ENCODE data around the gene AK5. TPM values are rescaled to one million over a fixed set of nuclear protein-coding genes. Genes with fewer than 3 reads are reported as not detected.

Gene AK5
- total RNA-seq, 4 donors from 2014 or later, result 0.79 to 4.1 TPM; not detected in 2

DNA sequence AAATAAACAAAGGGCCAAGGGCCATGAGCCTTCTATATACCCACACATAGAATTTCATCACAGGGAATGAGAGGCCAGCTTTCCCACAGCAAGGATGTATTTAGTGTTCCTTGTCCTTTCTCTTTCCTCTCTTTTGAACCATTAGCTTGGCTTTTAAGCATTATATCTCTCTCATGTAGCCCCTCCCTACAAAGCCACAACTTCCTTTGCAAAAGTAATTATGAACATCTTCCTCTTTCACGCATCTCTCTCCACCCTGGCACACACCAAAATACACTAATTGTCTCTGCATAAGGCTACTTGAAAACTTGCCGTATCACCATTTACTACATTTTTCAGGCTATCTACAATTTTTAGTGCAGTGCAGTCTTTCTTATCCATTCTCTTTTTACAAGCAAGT, 1.9 kb upstream of the AK5 start:
- TF ChIP-seq EP300 (IDR thresholded peaks at IDR 0.05; ENCODE audit: low read depth) (no peak), POLR2A (IDR thresholded peaks at IDR 0.05) (no peak), POLR2AphosphoS5 (IDR thresholded peaks at IDR 0.05) (no peak)
- TF ChIP-seq, protein P1, sequence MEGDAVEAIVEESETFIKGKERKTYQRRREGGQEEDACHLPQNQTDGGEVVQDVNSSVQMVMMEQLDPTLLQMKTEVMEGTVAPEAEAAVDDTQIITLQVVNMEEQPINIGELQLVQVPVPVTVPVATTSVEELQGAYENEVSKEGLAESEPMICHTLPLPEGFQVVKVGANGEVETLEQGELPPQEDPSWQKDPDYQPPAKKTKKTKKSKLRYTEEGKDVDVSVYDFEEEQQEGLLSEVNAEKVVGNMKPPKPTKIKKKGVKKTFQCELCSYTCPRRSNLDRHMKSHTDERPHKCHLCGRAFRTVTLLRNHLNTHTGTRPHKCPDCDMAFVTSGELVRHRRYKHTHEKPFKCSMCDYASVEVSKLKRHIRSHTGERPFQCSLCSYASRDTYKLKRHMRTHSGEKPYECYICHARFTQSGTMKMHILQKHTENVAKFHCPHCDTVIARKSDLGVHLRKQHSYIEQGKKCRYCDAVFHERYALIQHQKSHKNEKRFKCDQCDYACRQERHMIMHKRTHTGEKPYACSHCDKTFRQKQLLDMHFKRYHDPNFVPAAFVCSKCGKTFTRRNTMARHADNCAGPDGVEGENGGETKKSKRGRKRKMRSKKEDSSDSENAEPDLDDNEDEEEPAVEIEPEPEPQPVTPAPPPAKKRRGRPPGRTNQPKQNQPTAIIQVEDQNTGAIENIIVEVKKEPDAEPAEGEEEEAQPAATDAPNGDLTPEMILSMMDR (IDR thresholded peaks at IDR 0.05), result no peak
- H3K27me3 ChIP-seq, result peaks cover 51% of the 10 kb centered on the region
- peaks cover 0 to 12% (median 5%) of the 10 kb centered on the region in 4 donors for H3K4me1 ChIP-seq
- H3K9me3 ChIP-seq, result no peaks in the 10 kb centered on the region
- 58 to 61% methylated on average over 2 of the region's 2 CpGs for WGBS, 2 donors (ENCODE audit: low coverage in 1 of 2)
- H3K27ac ChIP-seq, result no peak overlapping the region
- in situ Hi-C loops (cut with MboI; ENCODE audit: low pct_ligation_motif_present in 1 of 4, low pct_unique_long_range_greater_than_20kb in 1 of 4, low sequenced_read_pairs in 3 of 4), result no loop called here
- DNase-seq, result no peak
- H3K4me3 ChIP-seq, result no peak overlapping the region
- intact Hi-C loops (cut with DNase I; ENCODE audit: low total_unique reads), result no loop called here
- H3K36me3 ChIP-seq, result no peaks in the 10 kb centered on the region

DNA sequence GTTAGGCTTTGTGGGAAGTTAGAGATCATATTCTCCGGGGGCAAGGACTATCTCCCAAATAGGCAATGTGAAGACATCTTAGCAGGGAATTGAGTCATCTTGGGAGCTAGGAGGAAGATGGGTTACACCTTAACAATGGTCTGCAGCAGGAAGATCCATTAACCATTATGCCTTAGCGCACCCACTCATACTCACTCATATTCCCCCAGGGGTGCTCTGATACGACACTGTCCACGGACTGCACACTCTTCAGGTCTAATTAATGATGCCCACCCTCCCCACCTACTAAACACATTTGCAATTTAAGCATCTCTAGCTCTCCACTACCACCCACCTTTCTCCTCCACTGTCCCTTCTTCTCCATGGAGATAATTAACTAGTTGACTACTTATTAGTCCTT, 857 bp upstream of the AK5 start:
- Histone ChIP-seq H3K9me3 (no peaks in the 10 kb centered on the region), H3K27ac (no peak overlapping the region), H3K4me3 (no peak overlapping the region), H3K36me3 (no peaks in the 10 kb centered on the region), H3K4me1 (peaks cover 0 to 12% (median 5%) of the 10 kb centered on the region in 4 donors), H3K27me3 (peaks cover 54% of the 10 kb centered on the region)
- in situ Hi-C loops (cut with MboI; ENCODE audit: low pct_ligation_motif_present in 1 of 4, low pct_unique_long_range_greater_than_20kb in 1 of 4, low sequenced_read_pairs in 3 of 4), result no loop called here
- no peak for DNase-seq
- 70 to 86% methylated on average over 3 to 4 of the region's 4 CpGs for WGBS, 2 donors (ENCODE audit: low coverage in 1 of 2)
- TF ChIP-seq POLR2AphosphoS5 (IDR thresholded peaks at IDR 0.05) (no peak), POLR2A (IDR thresholded peaks at IDR 0.05) (no peak), EP300 (IDR thresholded peaks at IDR 0.05; ENCODE audit: low read depth) (no peak)
- TF ChIP-seq, protein P1 (IDR thresholded peaks at IDR 0.05), result no peak
- intact Hi-C loops (cut with DNase I; ENCODE audit: low total_unique reads), result no loop called here

DNA sequence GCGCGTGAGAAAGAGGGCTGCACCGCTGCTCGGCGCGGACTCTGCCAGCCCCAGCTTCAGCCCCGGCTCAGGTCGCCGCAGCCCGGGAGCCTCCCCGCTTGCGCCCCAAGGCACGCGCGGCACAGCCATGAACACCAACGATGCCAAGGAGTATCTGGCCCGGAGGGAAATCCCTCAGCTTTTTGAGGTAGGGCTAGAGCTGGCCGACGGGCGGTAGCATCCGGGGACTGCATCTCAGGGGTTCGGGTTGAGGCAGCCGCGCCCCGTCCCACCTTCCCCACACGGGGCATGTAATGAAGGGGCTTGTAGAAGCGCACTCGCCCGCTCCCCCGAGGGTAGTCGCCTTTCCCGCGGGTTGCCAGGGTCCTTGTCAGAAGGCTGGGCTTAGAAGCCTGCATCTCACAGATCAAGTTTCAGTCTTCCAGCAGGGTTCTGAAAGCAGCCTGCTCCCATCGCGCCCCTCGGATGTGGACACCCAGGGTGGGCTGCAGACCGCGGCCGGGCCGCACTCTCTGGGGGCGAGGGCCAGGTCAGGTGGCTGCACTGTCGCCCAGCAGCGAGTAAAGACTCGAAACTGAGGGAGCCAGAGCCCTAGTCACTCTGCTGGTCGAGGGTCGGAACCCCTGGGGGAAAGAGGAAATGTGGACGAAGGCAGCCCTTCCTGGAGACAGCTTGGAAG, 507 bp downstream of the AK5 start:
- TF ChIP-seq, protein P1 (IDR thresholded peaks at IDR 0.05), result no peak
- TF ChIP-seq POLR2AphosphoS5 (IDR thresholded peaks at IDR 0.05) (no peak), POLR2A (IDR thresholded peaks at IDR 0.05) (no peak), EP300 (IDR thresholded peaks at IDR 0.05; ENCODE audit: low read depth) (no peak)
- no peaks in the 10 kb centered on the region for H3K9me3 ChIP-seq
- intact Hi-C loops (cut with DNase I; ENCODE audit: low total_unique reads), result no loop called here
- WGBS, 2 donors (ENCODE audit: low coverage in 1 of 2), result 4% methylated on average over 14 of the region's 47 CpGs; no CpG with 5 or more reads in 1 of the 2 donors
- H3K36me3 ChIP-seq, result no peaks in the 10 kb centered on the region
- H3K27me3 ChIP-seq, result peaks cover 59% of the 10 kb centered on the region
- H3K27ac ChIP-seq, result no peak overlapping the region
- no peak for DNase-seq
- in situ Hi-C loops (cut with MboI; ENCODE audit: low pct_ligation_motif_present in 1 of 4, low pct_unique_long_range_greater_than_20kb in 1 of 4, low sequenced_read_pairs in 3 of 4), result no loop called here
- peak overlapping the region; percentile 11 to 57 (median 35) for H3K4me3 ChIP-seq
- H3K4me1 ChIP-seq, result peaks cover 0 to 12% (median 5%) of the 10 kb centered on the region in 4 donors

DNA sequence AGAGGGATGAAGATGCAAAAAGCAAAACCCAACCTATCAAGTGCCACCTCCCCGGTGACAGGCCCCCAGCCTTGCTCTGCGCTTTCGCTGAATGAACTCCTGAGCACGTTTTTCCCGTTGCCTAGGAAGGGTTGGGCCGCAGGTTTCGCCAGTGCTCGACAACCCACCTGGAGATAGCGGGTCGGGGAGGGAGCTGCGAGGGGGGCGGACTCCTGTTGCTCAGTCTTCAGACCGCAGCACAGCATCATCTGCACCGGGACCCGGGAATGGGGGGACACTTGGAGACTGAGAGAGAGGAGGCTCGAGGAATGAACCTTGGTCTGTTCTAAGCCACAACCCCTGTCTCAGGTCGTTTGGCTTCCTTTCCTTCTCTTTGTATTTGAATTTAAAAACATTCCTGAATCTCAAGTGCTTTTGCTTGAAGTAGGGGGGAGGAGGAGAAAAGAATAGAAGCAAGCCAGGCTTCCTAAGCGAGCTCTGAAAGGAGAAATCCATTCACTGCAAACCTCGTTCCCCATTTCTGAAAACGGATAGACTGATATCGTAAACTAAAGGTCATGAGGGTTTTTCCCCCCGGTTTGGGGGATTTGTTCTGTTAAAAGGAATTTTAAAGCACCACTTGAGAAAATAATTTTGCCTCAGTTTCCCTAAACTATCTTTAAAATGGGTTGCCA, 1.2 kb downstream of the AK5 start:
- Histone ChIP-seq H3K9me3 (no peaks in the 10 kb centered on the region), H3K4me1 (peaks cover 0 to 12% (median 5%) of the 10 kb centered on the region in 4 donors), H3K27ac (no peak overlapping the region), H3K36me3 (no peaks in the 10 kb centered on the region), H3K4me3 (peak overlapping the region in 2 of 4 donors; percentile 41 to 57), H3K27me3 (peaks cover 59% of the 10 kb centered on the region)
- no peak for DNase-seq
- intact Hi-C loops (cut with DNase I; ENCODE audit: low total_unique reads), result no loop called here
- in situ Hi-C loops (cut with MboI; ENCODE audit: low pct_ligation_motif_present in 1 of 4, low pct_unique_long_range_greater_than_20kb in 1 of 4, low sequenced_read_pairs in 3 of 4), result no loop called here
- TF ChIP-seq POLR2AphosphoS5 (IDR thresholded peaks at IDR 0.05), result no peak
- TF ChIP-seq, protein P1 (IDR thresholded peaks at IDR 0.05), result no peak
- no peak for TF ChIP-seq EP300 (IDR thresholded peaks at IDR 0.05; ENCODE audit: low read depth)
- no peak for TF ChIP-seq POLR2A (IDR thresholded peaks at IDR 0.05)
- WGBS, 2 donors (ENCODE audit: low coverage in 1 of 2), result 0 to 13% methylated on average over 1 to 22 of the region's 22 CpGs

All from transverse colon (tissue), 4 donors.